Nephron progenitor cell (in vitro differentiated cells): ENCODE measurements around the gene CCDC146.
"Not testable (repeated sequence)": the region's sequence is repeated elsewhere in the genome, so short reads cannot be mapped to it uniquely, and the experiment has no call there.

ENCODE experiments used
- DNase-seq: peaks from one replicate; pipeline ENCODE4 v3.0.0; 2021
- H3K27ac Mint-ChIP-seq: 2 replicates; pipeline ENCODE4 v1.8.0; 2021; ENCODE audit warnings: mild to moderate bottlenecking, moderate library complexity, mixed read lengths
- H3K27me3 Mint-ChIP-seq: 2 replicates; pipeline ENCODE4 v1.8.0; 2021; ENCODE audit warnings: mild to moderate bottlenecking, low read depth, mixed read lengths; ENCODE audit not compliant: poor library complexity
- H3K36me3 Mint-ChIP-seq: 2 replicates; pipeline ENCODE4 v1.8.0; 2021; ENCODE audit warnings: low read depth, mixed read lengths
- H3K4me1 Mint-ChIP-seq: 2 replicates; pipeline ENCODE4 v1.8.0; 2021; ENCODE audit warnings: mixed read lengths
- H3K4me3 Mint-ChIP-seq: 2 replicates; pipeline ENCODE4 v1.8.0; 2021; ENCODE audit warnings: mild to moderate bottlenecking, moderate library complexity, mixed read lengths
- H3K9me3 Mint-ChIP-seq: 2 replicates; pipeline ENCODE4 v1.8.0; 2021; ENCODE audit warnings: mild to moderate bottlenecking, moderate library complexity, mixed read lengths
- CTCF ChIP-seq: fragments of 200-600 bp; sonication (generic); IDR thresholded peaks from 2 replicates; pipeline ENCODE4 v1.5.0; 2021; ENCODE audit warnings: antibody characterized with exemption

CCDC146 gene

GRCh38 chr7:77269360-77270093 lies 147.1 kb downstream of the CCDC146 start:
- Mint-ChIP-seq H3K27ac (no peak overlapping the region), H3K36me3 (peaks cover 6% of the 10 kb centered on the region), H3K9me3 (peaks cover 8% of the 10 kb centered on the region), H3K4me3 (no peak overlapping the region), H3K27me3 (peaks cover 3% of the 10 kb centered on the region), H3K4me1 (no peaks in the 10 kb centered on the region)
- DNase-seq, result no peak
- TF ChIP-seq CTCF, result no peak

GRCh38 chr7:77270094-77270480 lies 147.7 kb downstream of the CCDC146 start:
- no peaks in the 10 kb centered on the region for H3K4me1 Mint-ChIP-seq
- DNase-seq, result no peak
- H3K36me3 Mint-ChIP-seq, result peaks cover 11% of the 10 kb centered on the region
- peaks cover 8% of the 10 kb centered on the region for H3K9me3 Mint-ChIP-seq
- no peak for TF ChIP-seq CTCF
- H3K4me3 Mint-ChIP-seq, result no peak overlapping the region
- no peak overlapping the region for H3K27ac Mint-ChIP-seq
- H3K27me3 Mint-ChIP-seq, result no peaks in the 10 kb centered on the region

- Mint-ChIP-seq H3K4me3 (no peak overlapping the region), H3K4me1 (no peaks in the 10 kb centered on the region), H3K27me3 (no peaks in the 10 kb centered on the region)
These were observed 149.4 kb downstream of the CCDC146 start for GRCh38 chr7:77271766-77272165.

GRCh38 chr7:77275663-77276062 lies 153.2 kb downstream of the CCDC146 start:
- H3K4me3 Mint-ChIP-seq, H3K4me1 Mint-ChIP-seq, H3K27me3 Mint-ChIP-seq, H3K9me3 Mint-ChIP-seq, DNase-seq, H3K27ac Mint-ChIP-seq: not testable (repeated sequence)
- H3K36me3 Mint-ChIP-seq, result peaks cover 17% of the 10 kb centered on the region

More at GRCh38 chr7:77271766-77272165, 149.4 kb downstream of the CCDC146 start:
- no peak for DNase-seq
- H3K27ac Mint-ChIP-seq, result no peak overlapping the region
- no peak for TF ChIP-seq CTCF
- peaks cover 17% of the 10 kb centered on the region for H3K36me3 Mint-ChIP-seq
- H3K9me3 Mint-ChIP-seq, result peaks cover 8% of the 10 kb centered on the region

- Mint-ChIP-seq H3K27me3 (no peaks in the 10 kb centered on the region), H3K4me3 (no peak overlapping the region), H3K36me3 (peaks cover 17% of the 10 kb centered on the region), H3K4me1 (no peaks in the 10 kb centered on the region), H3K27ac (no peak overlapping the region), H3K9me3 (no peaks in the 10 kb centered on the region)
- no peak for TF ChIP-seq CTCF
- no peak for DNase-seq
These were observed 153.7 kb downstream of the CCDC146 start for GRCh38 chr7:77276120-77276519.

GRCh38 chr7:77281780-77282478 lies 159.5 kb downstream of the CCDC146 start:
- no peak overlapping the region for H3K4me3 Mint-ChIP-seq
- H3K9me3 Mint-ChIP-seq, result no peaks in the 10 kb centered on the region
- no peaks in the 10 kb centered on the region for H3K36me3 Mint-ChIP-seq
- DNase-seq, result peak; percentile 9
- H3K27ac Mint-ChIP-seq, result no peak overlapping the region
- H3K4me1 Mint-ChIP-seq, result peaks cover 11% of the 10 kb centered on the region
- H3K27me3 Mint-ChIP-seq, result no peaks in the 10 kb centered on the region
- TF ChIP-seq CTCF, result no peak
